HepG2 (cell line): Measurements from ENCODE around the gene ELOVL5. TPM values are rescaled to one million over a fixed set of nuclear protein-coding genes. Genes with fewer than 3 reads are reported as not detected.
A peak's percentile ranks its signal among the peaks of the same experiment; 100 is the strongest.

Source experiments
- AGO1 ChIP-seq: fragments of 200-400 bp; formaldehyde crosslinking; IDR thresholded peaks from 2 replicates; pipeline ENCODE4 v1.6.1; 2017; ENCODE audit warnings: mild to moderate bottlenecking, low read depth, low read length, moderate library complexity; ENCODE audit not compliant: poor library complexity, severe bottlenecking
- ATF4 ChIP-seq, 2 experiments: fragments of 450-650 bp in 1 of 2; sonication (generic) in 1 of 2; formaldehyde crosslinking; IDR thresholded peaks; 2 replicates each; pipeline versions ENCODE4 v1.5.0 to v1.8.0; 2020 to 2022; ENCODE audit warnings: mild to moderate bottlenecking in 1 of 2, missing genetic modification reagents in 1 of 2
- CC2D1A ChIP-seq: sonication (generic); formaldehyde crosslinking; IDR thresholded peaks from 2 replicates; pipeline ENCODE4 v1.8.1; 2023; ENCODE audit warnings: mild to moderate bottlenecking, missing genetic modification reagents
- E2F2 ChIP-seq: sonication (generic); formaldehyde crosslinking; IDR thresholded peaks from 2 replicates; pipeline ENCODE4 v1.4.0; 2020; ENCODE audit warnings: missing genetic modification reagents, borderline replicate concordance
- ELF4 ChIP-seq: sonication (generic); formaldehyde crosslinking; IDR thresholded peaks from 2 replicates; pipeline ENCODE4 v1.5.0; 2020; ENCODE audit warnings: missing genetic modification reagents, mild to moderate bottlenecking, moderate library complexity, borderline replicate concordance
- FOXC1 ChIP-seq: sonication (generic); formaldehyde crosslinking; IDR thresholded peaks from 2 replicates; pipeline ENCODE4 v1.8.0; 2022; ENCODE audit warnings: mild to moderate bottlenecking, missing genetic modification reagents, borderline replicate concordance
- FOXM1 ChIP-seq: sonication (generic); formaldehyde crosslinking; IDR thresholded peaks from 2 replicates; pipeline ENCODE4 v1.5.0; 2020; ENCODE audit warnings: missing genetic modification reagents
- FOXO1 ChIP-seq: sonication (generic); formaldehyde crosslinking; IDR thresholded peaks from 2 replicates; pipeline ENCODE4 v1.4.0; 2020; ENCODE audit warnings: missing genetic modification reagents
- GATA4 ChIP-seq: sonication (generic); IDR thresholded peaks from 2 replicates; pipeline ENCODE4 v1.6.1; 2016; ENCODE audit warnings: antibody characterized with exemption, low read depth, borderline replicate concordance
- PAF1 ChIP-seq: IDR thresholded peaks from 2 replicates; pipeline ENCODE4 v1.6.1; 2016; ENCODE audit warnings: missing genetic modification reagents, missing compliant biosample characterization
- PHF5A ChIP-seq: IDR thresholded peaks from one replicate; pipeline ENCODE4 v1.6.1; 2018; ENCODE audit warnings: low read depth, missing genetic modification reagents; ENCODE audit not compliant: unreplicated experiment
- RARA ChIP-seq: IDR thresholded peaks from 2 replicates; pipeline ENCODE4 v1.6.1; 2016; ENCODE audit warnings: missing genetic modification reagents, missing compliant biosample characterization
- SALL1 ChIP-seq: sonication (generic); formaldehyde crosslinking; IDR thresholded peaks from 2 replicates; pipeline ENCODE4 v1.8.0; 2022; ENCODE audit warnings: mild to moderate bottlenecking, missing genetic modification reagents
- STAG1 ChIP-seq: sonication (generic); formaldehyde crosslinking; IDR thresholded peaks from 2 replicates; pipeline ENCODE4 v1.4.0; 2020; ENCODE audit warnings: missing genetic modification reagents
- TBX3 ChIP-seq: fragments of 450-650 bp; IDR thresholded peaks from 2 replicates; pipeline ENCODE4 v1.6.1; 2017; ENCODE audit warnings: antibody characterized with exemption, mild to moderate bottlenecking, inconsistent platforms, borderline replicate concordance
- TGIF2 ChIP-seq: IDR thresholded peaks from 2 replicates; pipeline ENCODE4 v1.6.1; 2016; ENCODE audit warnings: control low read depth, missing compliant biosample characterization
- ZNF570 ChIP-seq: sonication (generic); formaldehyde crosslinking; IDR thresholded peaks from 2 replicates; pipeline ENCODE4 v1.4.0; 2020; ENCODE audit warnings: mild to moderate bottlenecking, missing genetic modification reagents, borderline replicate concordance
- ZNF609 ChIP-seq: sonication (generic); formaldehyde crosslinking; IDR thresholded peaks from 2 replicates; pipeline ENCODE4 v1.4.0; 2020; ENCODE audit warnings: mild to moderate bottlenecking, missing genetic modification reagents, borderline replicate concordance
- ZNF652 ChIP-seq: IDR thresholded peaks from 2 replicates; pipeline ENCODE4 v1.6.1; 2016; ENCODE audit warnings: low read depth, borderline replicate concordance
- ZSCAN21 ChIP-seq: sonication (generic); formaldehyde crosslinking; IDR thresholded peaks from 2 replicates; pipeline ENCODE4 v1.8.0; 2022; ENCODE audit warnings: mild to moderate bottlenecking, missing genetic modification reagents, moderate library complexity, borderline replicate concordance
- ZSCAN29 ChIP-seq: sonication (generic); formaldehyde crosslinking; conservative IDR thresholded peaks from 2 replicates; pipeline ENCODE4 v1.4.0; 2020; ENCODE audit warnings: mild to moderate bottlenecking, missing genetic modification reagents
- polyA plus RNA-seq, 8 experiments: library from polyadenylated mRNA; depleted of rRNA in 3 of 8; stranded (reverse) in 7 of 8; unstranded in 1 of 8; fragments of >200 nt; fragmentation: Illumina TruSeq in 4 of 8; extraction: Trizol in 4 of 8; gene quantifications; 2 replicates each; pipeline versions ENCODE4 v1.2.1 to v1.2.3, GENCODE V29; 2011 to 2016; ENCODE audit warnings: low read depth in 4 of 8, missing spikeins in 1 of 8, mixed read lengths in 1 of 8; ENCODE audit not compliant: insufficient read depth in 1 of 8
- total RNA-seq, 5 experiments: library from RNA; depleted of rRNA; stranded (reverse); fragments of >200 nt; fragmentation: Illumina TruSeq; extraction: Trizol; gene quantifications; 2 replicates each; pipeline ENCODE4 v1.2.3, GENCODE V29; 2016; ENCODE audit warnings: low read depth in 1 of 5

Gene ELOVL5
- total and polyA plus RNA-seq, 2 of the 13 experiments (the other 11 are each of a cell fraction or from before 2014, with no cell fraction given), result 50.1 to 72.4 TPM

- no peak for TF ChIP-seq ZNF609
- TF ChIP-seq FOXO1 (CRISPR knock-in tag), result no peak
- no peak for TF ChIP-seq ZSCAN29 (CRISPR knock-in tag)
- no peak for TF ChIP-seq RARA (CRISPR knock-in tag)
- TF ChIP-seq SALL1 (CRISPR knock-in tag), result no peak
- TF ChIP-seq ELF4, result no peak
- TF ChIP-seq ATF4 (CRISPR knock-in tag; IDR thresholded peaks at IDR 0.05), result 0 out of 4 replicates have a peak, but pooled peaks of 1 of the 2 experiments have one; percentile 25
- TF ChIP-seq GATA4, result 0 out of 2 replicates have a peak, but pooled peaks have one; percentile 1
- no peak for TF ChIP-seq TBX3
- no peak for TF ChIP-seq ZNF570
- no peak for TF ChIP-seq E2F2 (CRISPR knock-in tag)
- TF ChIP-seq CC2D1A (CRISPR knock-in tag), result no peak
- no peak for TF ChIP-seq TGIF2 (CRISPR knock-in tag)
- 0 out of 2 replicates have a peak, but pooled peaks have one; percentile 1 for TF ChIP-seq STAG1 (CRISPR knock-in tag)
- no peak for TF ChIP-seq FOXC1
- no peak for TF ChIP-seq ZSCAN21 (CRISPR knock-in tag)
- peak; percentile 95 for TF ChIP-seq ZNF652 (CRISPR knock-in tag)
- no peak for TF ChIP-seq FOXM1 (CRISPR knock-in tag)
- no peak for TF ChIP-seq AGO1
- TF ChIP-seq PHF5A (CRISPR knock-in tag), result no peak
- TF ChIP-seq PAF1 (CRISPR knock-in tag), result no peak
Observed at GRCh38 chr6:53349209-53349693, 501 bp upstream of the ELOVL5 start (continued).
